Bronchial epithelial cell (primary cell): ENCODE measurements around the gene AUTS2. TPM values are rescaled to one million over a fixed set of nuclear protein-coding genes. Genes with fewer than 3 reads are reported as not detected.

Experiments used
- DNase-seq: peaks from one replicate; pipeline ENCODE4 v3.0.0-alpha.2; 2010; ENCODE audit warnings: low read depth
- FAIRE-seq: peaks from 2 replicates; lab custom pipeline; 2011; peaks lifted over from hg19 to GRCh38; lab: Jason Lieb, UNC
- H3K27me3 ChIP-seq: 2 replicates; pipeline ENCODE4 v1.5.1; 2011; ENCODE audit warnings: low read length; ENCODE audit not compliant: control insufficient read depth, insufficient read depth
- H3K36me3 ChIP-seq: 2 replicates; pipeline ENCODE4 v1.5.1; 2011; ENCODE audit warnings: low read length; ENCODE audit not compliant: control insufficient read depth, insufficient read depth
- H3K4me3 ChIP-seq: 2 replicates; pipeline ENCODE4 v1.5.1; 2011; ENCODE audit warnings: mild to moderate bottlenecking, low read depth, low read length, control low read depth
- total RNA-seq: library from RNA; depleted of rRNA; stranded (reverse); fragments of >200 nt; gene quantifications from 2 replicates; pipeline ENCODE4 v1.2.1, GENCODE V29; 2014
- TF ChIP-seq, protein P1 (sequence below): IDR thresholded peaks from 2 replicates; pipeline ENCODE4 v1.5.1; 2011; ENCODE audit warnings: mild to moderate bottlenecking, moderate library complexity, low read length, control low read depth, inconsistent platforms; ENCODE audit not compliant: insufficient read depth, severe bottlenecking

Gene AUTS2
- total RNA-seq, 1 donor from 2014 or later: 9.5 TPM

- TF ChIP-seq, protein P1, sequence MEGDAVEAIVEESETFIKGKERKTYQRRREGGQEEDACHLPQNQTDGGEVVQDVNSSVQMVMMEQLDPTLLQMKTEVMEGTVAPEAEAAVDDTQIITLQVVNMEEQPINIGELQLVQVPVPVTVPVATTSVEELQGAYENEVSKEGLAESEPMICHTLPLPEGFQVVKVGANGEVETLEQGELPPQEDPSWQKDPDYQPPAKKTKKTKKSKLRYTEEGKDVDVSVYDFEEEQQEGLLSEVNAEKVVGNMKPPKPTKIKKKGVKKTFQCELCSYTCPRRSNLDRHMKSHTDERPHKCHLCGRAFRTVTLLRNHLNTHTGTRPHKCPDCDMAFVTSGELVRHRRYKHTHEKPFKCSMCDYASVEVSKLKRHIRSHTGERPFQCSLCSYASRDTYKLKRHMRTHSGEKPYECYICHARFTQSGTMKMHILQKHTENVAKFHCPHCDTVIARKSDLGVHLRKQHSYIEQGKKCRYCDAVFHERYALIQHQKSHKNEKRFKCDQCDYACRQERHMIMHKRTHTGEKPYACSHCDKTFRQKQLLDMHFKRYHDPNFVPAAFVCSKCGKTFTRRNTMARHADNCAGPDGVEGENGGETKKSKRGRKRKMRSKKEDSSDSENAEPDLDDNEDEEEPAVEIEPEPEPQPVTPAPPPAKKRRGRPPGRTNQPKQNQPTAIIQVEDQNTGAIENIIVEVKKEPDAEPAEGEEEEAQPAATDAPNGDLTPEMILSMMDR: no peak
- no peak overlapping the region for H3K4me3 ChIP-seq
- peak; percentile 47 for FAIRE-seq
- peak; percentile 80 for DNase-seq
- no peaks in the 10 kb centered on the region for H3K27me3 ChIP-seq
- no peaks in the 10 kb centered on the region for H3K36me3 ChIP-seq
Measured at GRCh38 chr7:70477036-70478010, 879.0 kb downstream of the AUTS2 start.

GRCh38 chr7:70479153-70480021 lies 881.1 kb downstream of the AUTS2 start:
- no peaks in the 10 kb centered on the region for H3K27me3 ChIP-seq

GRCh38 chr7:70480927-70481569 lies 882.8 kb downstream of the AUTS2 start:
- TF ChIP-seq, protein P1: no peak
- no peak overlapping the region for H3K4me3 ChIP-seq
- H3K36me3 ChIP-seq: no peaks in the 10 kb centered on the region
- DNase-seq (peak; percentile 98), FAIRE-seq (peak; percentile 96)
- H3K27me3 ChIP-seq: no peaks in the 10 kb centered on the region

More at GRCh38 chr7:70479153-70480021, 881.1 kb downstream of the AUTS2 start:
- TF ChIP-seq, protein P1: no peak
- FAIRE-seq: no peak
- no peak for DNase-seq
- H3K36me3 ChIP-seq: no peaks in the 10 kb centered on the region
- no peak overlapping the region for H3K4me3 ChIP-seq

- Histone ChIP-seq H3K36me3 (no peaks in the 10 kb centered on the region), H3K27me3 (no peaks in the 10 kb centered on the region), H3K4me3 (no peak overlapping the region)
- no peak for DNase-seq
- TF ChIP-seq, protein P1: no peak
- FAIRE-seq: no peak
Measured at GRCh38 chr7:70481570-70482123, 883.4 kb downstream of the AUTS2 start.

DNA sequence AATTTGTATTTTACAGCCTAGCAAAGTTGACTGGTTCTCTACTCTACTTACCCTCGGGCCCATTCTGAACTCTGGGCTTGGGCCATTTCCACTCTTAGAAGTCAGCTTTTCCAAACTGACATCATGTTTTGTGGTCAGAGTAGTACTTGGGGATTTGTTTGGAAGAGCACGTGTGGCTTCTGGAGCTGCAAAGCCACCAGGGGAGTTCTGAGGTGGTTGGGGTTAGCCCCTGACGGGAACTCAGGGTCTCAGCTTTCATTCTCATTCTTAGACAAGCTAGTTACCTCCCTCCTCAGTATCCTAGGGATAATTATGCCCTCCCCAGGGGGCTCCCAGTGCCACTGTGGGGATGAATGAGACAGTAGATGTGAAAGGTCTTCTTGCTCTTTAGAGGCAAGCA lies 886.0 kb downstream of the AUTS2 start:
- no peak for DNase-seq
- H3K4me3 ChIP-seq: no peak overlapping the region
- TF ChIP-seq, protein P1: no peak
- no peaks in the 10 kb centered on the region for H3K36me3 ChIP-seq
- no peak for FAIRE-seq
- H3K27me3 ChIP-seq: no peaks in the 10 kb centered on the region
